HFF-Myc (cell line): Measurements from ENCODE around the gene LYPD6B.

ENCODE experiments used
- DNase-seq: peaks from one replicate; pipeline ENCODE4 v3.0.0-alpha.2; 2011; ENCODE audit warnings: low read depth; ENCODE audit errors: extremely low read depth
- H3K4me3 ChIP-seq: replicated peaks from 2 replicates; pipeline ENCODE4 v1.5.1; 2011; ENCODE audit warnings: low read depth, mild to moderate bottlenecking, control low read depth, low read length
- CTCF ChIP-seq: IDR thresholded peaks from 2 replicates; pipeline ENCODE4 v1.5.1; 2012; ENCODE audit warnings: mild to moderate bottlenecking, low read depth, low read length, control low read depth; ENCODE audit errors: missing control alignments

The LYPD6B gene

DNA sequence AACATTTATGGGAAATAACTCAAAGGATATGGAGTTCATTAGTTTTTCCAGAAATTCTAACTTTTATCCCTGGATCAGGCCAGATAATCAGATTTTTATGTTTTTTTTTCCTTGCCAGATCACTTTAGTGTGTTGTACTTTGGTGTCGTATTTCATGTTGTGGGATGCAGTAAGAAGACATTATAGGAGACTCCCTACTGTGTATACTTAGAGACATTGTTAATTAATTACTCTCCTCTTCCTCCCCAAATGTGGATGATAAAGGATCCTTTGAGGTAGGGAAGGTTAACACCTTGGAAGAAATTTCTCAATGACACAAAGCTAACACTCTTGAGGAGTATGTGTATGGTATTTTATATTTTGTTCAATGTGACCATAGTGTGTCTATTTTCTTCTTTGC lies 120.5 kb downstream of the LYPD6B start:
- no peak for DNase-seq
- no peak overlapping the region for H3K4me3 ChIP-seq
- TF ChIP-seq CTCF, result no peak

GRCh38 chr2:149160195-149160594 lies 121.7 kb downstream of the LYPD6B start:
- no peak for DNase-seq
- TF ChIP-seq CTCF, result no peak
- H3K4me3 ChIP-seq, result no peak overlapping the region

DNA sequence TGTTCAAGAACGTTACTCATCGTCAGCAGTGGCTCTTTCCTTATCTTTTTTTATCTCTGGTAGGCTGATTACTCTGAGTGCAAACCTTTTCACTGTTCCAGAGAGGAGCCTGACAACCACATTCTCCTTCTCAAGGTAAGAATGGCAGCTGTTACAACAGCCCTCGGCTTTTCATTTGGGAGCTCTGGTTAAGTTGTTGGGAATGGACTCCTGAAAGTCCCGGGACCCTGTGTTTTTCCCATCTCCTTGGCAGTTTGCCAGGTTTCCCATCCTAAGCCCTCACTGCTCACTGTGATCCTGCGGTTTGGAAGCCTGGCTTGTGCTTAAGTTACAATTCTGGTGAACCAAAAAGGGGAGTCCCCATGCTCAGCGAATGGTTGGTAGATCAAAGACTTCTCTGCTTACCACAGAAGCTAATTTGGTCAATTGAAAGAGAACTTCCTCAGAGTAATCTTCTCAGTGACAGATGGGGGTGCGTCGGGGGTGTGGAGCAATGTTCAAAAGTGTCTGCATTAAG lies 122.3 kb downstream of the LYPD6B start:
- DNase-seq, result no peak
- TF ChIP-seq CTCF, result no peak

DNA sequence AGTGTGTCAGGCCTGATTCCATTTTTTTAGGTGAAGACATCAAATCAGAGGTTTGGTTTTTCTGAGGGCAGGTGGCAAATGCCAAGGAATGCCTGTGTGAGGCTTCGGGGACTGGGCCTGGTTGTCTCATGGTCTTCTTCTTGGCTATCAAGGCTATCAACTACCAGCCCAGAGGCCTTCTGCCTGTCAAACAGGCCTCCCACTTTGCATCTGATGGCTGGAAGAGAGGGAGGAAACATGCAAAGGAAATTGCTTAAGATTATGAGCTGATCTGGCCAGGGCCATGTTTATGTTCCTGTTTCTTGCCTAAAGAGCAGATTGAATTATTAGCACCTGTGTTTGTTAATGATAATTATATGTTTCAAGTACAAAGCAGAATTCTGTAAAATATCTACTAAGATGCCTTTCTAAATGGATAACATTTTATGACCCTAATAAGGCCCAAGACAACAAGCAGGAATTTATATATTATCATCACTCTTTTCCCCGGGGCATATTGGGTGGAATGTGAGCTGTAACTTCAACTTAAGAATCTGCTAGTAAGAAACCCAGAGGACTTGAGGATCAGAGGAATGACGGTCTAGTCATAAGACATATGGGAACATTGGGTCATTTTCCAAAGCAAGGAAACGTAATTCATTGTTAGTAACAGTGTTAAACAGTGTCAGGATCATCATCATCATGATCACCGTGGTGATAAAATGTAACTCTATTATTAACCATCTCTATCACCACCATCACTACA lies 123.2 kb downstream of the LYPD6B start:
- H3K4me3 ChIP-seq, result no peak overlapping the region
- no peak for TF ChIP-seq CTCF
- DNase-seq, result no peak

More for the DNA sequence above, 122.3 kb downstream of the LYPD6B start:
- no peak overlapping the region for H3K4me3 ChIP-seq

- no peak for DNase-seq
Measured at GRCh38 chr2:149164296-149164695, 125.8 kb downstream of the LYPD6B start.

GRCh38 chr2:149164827-149165226 lies 126.3 kb downstream of the LYPD6B start:
- no peak for TF ChIP-seq CTCF
- H3K4me3 ChIP-seq, result no peak overlapping the region
- DNase-seq, result no peak

More at GRCh38 chr2:149164296-149164695, 125.8 kb downstream of the LYPD6B start:
- TF ChIP-seq CTCF, result no peak
- H3K4me3 ChIP-seq, result no peak overlapping the region
